ENCODE results near the gene ATG10.

ATG10 gene

DNA sequence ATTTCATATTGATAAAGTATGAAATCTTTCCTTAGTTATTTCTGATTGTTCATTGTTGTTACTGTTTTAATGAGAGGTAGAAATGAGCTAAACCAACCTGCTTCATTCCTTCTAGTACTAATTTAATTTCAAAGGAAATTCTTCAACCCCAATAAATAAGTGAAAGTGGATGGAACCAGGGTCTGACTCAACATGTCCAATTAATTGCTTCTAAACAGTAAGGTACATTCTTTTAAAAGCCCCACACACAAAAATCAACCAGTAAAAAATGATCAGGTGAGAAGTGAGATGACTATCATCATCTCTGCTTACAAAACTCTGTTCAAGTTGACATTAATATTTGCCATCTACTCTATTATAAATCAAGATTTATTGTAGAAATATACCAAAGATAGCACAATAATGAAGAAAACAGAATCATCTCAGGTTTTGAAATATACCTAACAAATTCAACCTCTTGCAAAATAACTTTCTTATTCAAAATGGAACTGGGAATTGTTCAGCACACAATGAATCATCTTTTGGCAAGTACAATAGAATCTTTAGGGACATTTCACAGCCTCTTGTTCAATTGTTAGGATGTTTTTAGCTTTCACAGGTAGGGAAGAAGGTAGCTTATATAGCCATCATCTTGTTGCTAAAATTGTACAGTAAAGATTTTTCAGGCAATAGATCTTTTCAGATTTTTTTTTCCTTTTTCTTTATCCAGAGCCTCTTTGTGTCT lies 191.8 kb downstream of the ATG10 start:
- Mint-ChIP-seq H3K27me3 (ENCODE audit: low read depth) (no peaks in the 10 kb centered on the region), H3K36me3 (ENCODE audit: low read depth) (no peaks in the 10 kb centered on the region), H3K9me3 (no peaks in the 10 kb centered on the region), H3K4me1 (ENCODE audit: low read depth) (peaks cover 5% of the 10 kb centered on the region), H3K27ac (no peak overlapping the region), H3K4me3 (no peak overlapping the region)
- no peak for DNase-seq (ENCODE audit: low spot score)

GRCh38 chr5:82164176-82164976 lies 192.6 kb downstream of the ATG10 start:
- no peaks in the 10 kb centered on the region for H3K9me3 Mint-ChIP-seq
- H3K36me3 Mint-ChIP-seq (ENCODE audit: low read depth): no peaks in the 10 kb centered on the region
- no peak overlapping the region for H3K4me3 Mint-ChIP-seq
- H3K4me1 Mint-ChIP-seq (ENCODE audit: low read depth): peaks cover 5% of the 10 kb centered on the region
- H3K27ac Mint-ChIP-seq: no peak overlapping the region
- no peak for DNase-seq (ENCODE audit: low spot score)
- H3K27me3 Mint-ChIP-seq (ENCODE audit: low read depth): no peaks in the 10 kb centered on the region

DNA sequence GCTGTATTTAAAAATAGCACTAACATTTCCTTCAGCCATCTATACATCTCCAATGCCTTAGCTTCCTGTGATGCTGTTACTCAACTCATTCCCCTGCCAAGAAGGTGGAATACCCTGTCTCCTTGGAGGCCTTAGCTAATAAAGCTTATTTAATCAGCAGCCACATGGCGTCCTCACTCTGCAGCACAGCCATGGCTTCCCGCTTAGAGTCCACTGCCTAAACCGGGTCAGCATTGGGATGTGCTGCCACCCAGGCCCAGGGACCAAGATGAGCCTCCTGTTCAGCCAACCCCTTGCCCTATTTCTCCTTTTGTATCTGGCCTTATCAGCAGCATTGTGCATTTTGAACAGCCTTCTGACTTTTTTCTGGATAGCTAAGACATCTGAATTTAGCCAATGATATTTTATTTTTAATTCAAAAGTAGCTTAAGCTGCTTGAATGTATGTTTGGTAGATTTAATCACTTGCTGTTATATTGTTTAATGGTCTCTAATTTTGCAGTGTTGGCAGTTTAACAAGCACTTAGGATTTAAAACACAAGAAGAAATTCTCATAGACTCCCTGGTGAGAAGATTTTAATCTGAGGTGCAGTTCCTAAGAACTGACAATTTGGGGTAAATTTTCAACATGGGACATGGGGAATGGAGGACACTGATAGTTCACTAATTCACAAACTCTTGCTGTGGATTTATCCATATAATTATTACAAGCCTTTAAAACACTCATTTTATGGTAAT lies 193.3 kb downstream of the ATG10 start:
- DNase-seq (ENCODE audit: low spot score): no peak
- no peak overlapping the region for H3K27ac Mint-ChIP-seq

DNA sequence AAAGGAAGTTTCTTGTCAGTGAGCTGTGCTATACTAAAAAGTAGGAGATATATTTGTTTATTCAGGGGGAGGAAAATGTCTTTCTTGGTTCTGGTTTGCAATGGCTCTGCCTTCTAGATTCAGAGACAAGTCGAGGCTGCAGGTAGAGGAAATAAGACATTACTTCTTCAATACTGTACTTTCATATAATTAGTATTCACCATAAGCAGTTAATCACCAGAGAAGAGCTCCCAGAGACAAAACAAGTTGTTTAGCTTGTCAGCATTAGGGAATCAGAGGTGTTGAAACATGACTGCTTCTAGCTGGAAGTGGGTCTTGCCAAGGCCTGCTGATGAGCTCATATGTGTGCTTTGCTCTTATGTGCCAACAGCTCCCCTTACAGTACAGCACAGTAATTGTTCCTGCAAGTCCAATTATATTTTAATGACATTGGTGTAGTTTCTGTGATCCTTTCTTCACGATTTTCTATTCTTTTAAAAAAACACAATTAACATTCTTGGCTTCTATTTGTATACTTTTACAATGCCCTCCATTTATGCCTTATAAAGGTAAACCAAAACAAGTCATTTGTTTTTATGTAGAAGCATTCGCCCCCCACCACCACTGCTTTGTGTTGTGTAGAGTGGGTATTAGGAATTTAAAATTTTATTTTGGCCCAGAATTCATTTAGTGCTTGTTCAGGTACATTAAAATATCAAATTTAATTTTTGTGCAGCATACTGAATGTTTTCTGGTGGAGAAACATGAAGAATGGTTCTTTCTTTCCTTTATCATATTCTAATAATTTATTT lies 194.1 kb downstream of the ATG10 start:
- DNase-seq (ENCODE audit: low spot score): peak; percentile 13
- no peak overlapping the region for H3K27ac Mint-ChIP-seq
- no peaks in the 10 kb centered on the region for H3K9me3 Mint-ChIP-seq
- H3K4me1 Mint-ChIP-seq (ENCODE audit: low read depth): peaks cover 5% of the 10 kb centered on the region
- no peaks in the 10 kb centered on the region for H3K36me3 Mint-ChIP-seq (ENCODE audit: low read depth)
- H3K27me3 Mint-ChIP-seq (ENCODE audit: low read depth): no peaks in the 10 kb centered on the region
- no peak overlapping the region for H3K4me3 Mint-ChIP-seq

More for the DNA sequence above, 193.3 kb downstream of the ATG10 start:
- no peaks in the 10 kb centered on the region for H3K9me3 Mint-ChIP-seq
- H3K27me3 Mint-ChIP-seq (ENCODE audit: low read depth): no peaks in the 10 kb centered on the region
- H3K4me1 Mint-ChIP-seq (ENCODE audit: low read depth): peaks cover 5% of the 10 kb centered on the region
- H3K36me3 Mint-ChIP-seq (ENCODE audit: low read depth): no peaks in the 10 kb centered on the region
- no peak overlapping the region for H3K4me3 Mint-ChIP-seq

GRCh38 chr5:82167372-82167935 lies 195.6 kb downstream of the ATG10 start:
- Mint-ChIP-seq H3K36me3 (ENCODE audit: low read depth) (no peaks in the 10 kb centered on the region), H3K27ac (no peak overlapping the region), H3K27me3 (ENCODE audit: low read depth) (no peaks in the 10 kb centered on the region), H3K9me3 (no peaks in the 10 kb centered on the region), H3K4me1 (ENCODE audit: low read depth) (peaks cover 5% of the 10 kb centered on the region), H3K4me3 (no peak overlapping the region)
- no peak for DNase-seq (ENCODE audit: low spot score)

DNA sequence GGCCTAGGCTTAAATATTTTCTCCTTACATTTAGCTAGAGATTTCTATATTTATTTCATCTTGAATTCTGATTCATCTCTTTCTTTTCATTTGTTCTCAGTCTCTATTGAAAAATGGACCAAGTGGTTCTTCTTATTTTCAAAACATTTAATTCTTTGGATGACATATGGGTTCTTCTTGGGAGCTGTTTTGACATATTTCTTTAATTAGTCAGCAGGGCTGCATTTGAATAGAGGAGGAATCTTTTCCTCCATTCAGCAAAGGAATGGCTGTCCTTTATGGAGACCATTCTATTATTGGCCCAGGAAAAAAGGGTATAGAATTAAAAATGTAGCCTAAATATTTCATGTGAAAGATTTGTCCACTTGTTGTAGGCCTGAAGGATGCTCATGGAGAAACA lies 196.5 kb downstream of the ATG10 start:
- Mint-ChIP-seq H3K9me3 (no peaks in the 10 kb centered on the region), H3K4me3 (no peak overlapping the region), H3K4me1 (ENCODE audit: low read depth) (peaks cover 3% of the 10 kb centered on the region), H3K27me3 (ENCODE audit: low read depth) (no peaks in the 10 kb centered on the region), H3K36me3 (ENCODE audit: low read depth) (no peaks in the 10 kb centered on the region), H3K27ac (no peak overlapping the region)
- no peak for DNase-seq (ENCODE audit: low spot score)

- Mint-ChIP-seq H3K27me3 (ENCODE audit: low read depth) (no peaks in the 10 kb centered on the region), H3K36me3 (ENCODE audit: low read depth) (no peaks in the 10 kb centered on the region), H3K9me3 (no peaks in the 10 kb centered on the region), H3K4me1 (ENCODE audit: low read depth) (peaks cover 4% of the 10 kb centered on the region), H3K27ac (no peak overlapping the region), H3K4me3 (no peak overlapping the region)
- no peak for DNase-seq (ENCODE audit: low spot score)
Measured at GRCh38 chr5:82169892-82170291, 198.1 kb downstream of the ATG10 start.

DNA sequence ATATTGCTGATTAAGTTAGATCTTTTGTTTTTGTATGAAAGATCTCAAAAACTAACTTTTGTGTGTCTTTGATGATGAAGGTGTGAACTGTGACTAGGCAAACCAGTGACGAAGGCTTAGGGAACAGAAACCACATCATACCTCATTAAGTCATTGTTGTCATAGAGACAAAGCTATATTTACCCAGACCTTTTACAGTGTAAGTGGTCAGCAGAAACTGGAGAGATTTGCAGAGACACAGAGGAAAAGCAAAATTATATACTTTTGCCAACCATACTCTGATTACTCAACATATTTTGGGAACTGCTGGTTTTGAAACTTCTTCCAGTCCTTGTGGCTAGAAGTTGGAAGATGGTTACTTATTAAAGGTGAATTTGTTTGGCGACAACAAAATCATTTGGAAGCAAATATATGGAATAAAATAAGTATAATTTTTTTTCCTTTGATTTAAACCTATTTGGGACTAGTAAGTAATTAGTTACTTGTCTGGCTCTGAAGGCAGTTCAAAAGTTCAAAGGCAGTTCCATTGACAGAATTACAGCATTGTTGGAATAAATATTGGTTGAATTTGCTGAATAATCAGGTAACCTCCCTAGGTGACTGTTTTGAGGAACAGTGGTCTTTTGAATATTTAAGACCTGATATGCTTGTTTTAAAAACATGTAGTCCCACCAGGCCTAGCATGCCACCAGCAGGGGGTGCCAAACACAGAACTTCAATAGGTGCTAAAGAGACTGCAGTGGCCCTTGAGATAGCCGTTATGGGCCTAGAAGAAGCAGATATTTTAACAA lies 202.5 kb downstream of the ATG10 start:
- Mint-ChIP-seq H3K27ac (no peak overlapping the region), H3K9me3 (no peaks in the 10 kb centered on the region), H3K36me3 (ENCODE audit: low read depth) (no peaks in the 10 kb centered on the region), H3K4me3 (no peak overlapping the region), H3K27me3 (ENCODE audit: low read depth) (no peaks in the 10 kb centered on the region), H3K4me1 (ENCODE audit: low read depth) (peaks cover 4% of the 10 kb centered on the region)
- peak; percentile 38 for DNase-seq (ENCODE audit: low spot score)

DNA sequence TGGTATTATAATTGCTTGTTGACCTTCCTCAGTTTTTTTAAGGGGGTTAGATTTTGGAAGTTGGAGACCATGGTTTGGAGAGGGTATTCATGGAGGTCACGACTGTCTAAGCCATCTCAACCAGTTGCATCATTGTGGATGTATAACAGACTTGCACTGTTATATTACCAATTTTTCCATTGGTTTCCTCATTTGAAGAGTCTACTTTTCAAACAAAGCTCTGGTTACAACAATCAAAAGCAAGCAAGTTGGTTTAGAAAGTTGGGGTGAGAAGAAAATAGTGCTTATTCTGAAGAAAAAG lies 203.0 kb downstream of the ATG10 start:
- Mint-ChIP-seq H3K4me1 (ENCODE audit: low read depth) (peaks cover 4% of the 10 kb centered on the region), H3K4me3 (no peak overlapping the region), H3K9me3 (no peaks in the 10 kb centered on the region), H3K27me3 (ENCODE audit: low read depth) (no peaks in the 10 kb centered on the region), H3K27ac (no peak overlapping the region), H3K36me3 (ENCODE audit: low read depth) (no peaks in the 10 kb centered on the region)
- DNase-seq (ENCODE audit: low spot score): no peak

DNA sequence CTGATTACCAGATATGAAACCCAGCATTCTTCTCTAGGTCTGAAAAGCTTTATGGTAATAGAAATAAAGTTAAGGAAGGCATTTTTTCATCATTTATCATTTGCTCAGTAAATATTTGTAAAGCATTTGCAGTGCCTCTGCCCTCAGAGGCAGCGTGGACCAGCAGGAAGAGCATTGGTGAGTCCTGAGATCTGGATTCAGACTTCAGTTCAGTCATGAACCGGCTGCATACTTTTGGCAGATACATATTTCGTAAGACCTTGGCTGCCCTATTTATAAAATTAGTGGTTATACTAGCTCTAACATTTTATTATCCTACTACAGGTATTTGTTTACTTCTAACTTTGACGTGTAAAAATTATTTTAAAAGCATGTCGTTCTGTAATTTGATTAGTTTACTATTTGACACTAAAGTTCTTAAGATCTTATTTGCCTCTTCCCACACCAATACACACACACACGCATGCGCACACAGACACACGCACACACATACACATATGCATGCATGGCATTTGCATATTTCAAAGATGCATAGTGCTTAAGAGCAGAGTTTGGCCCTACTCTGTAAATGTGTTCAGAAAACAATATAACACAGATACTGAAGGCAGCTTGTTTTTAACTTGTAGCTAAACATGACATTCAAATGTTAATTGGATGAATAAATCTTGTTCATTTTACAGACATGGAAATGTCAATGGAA lies 204.4 kb downstream of the ATG10 start:
- no peaks in the 10 kb centered on the region for H3K36me3 Mint-ChIP-seq (ENCODE audit: low read depth)
- no peaks in the 10 kb centered on the region for H3K9me3 Mint-ChIP-seq
- no peaks in the 10 kb centered on the region for H3K27me3 Mint-ChIP-seq (ENCODE audit: low read depth)
- H3K27ac Mint-ChIP-seq: no peak overlapping the region
- H3K4me1 Mint-ChIP-seq (ENCODE audit: low read depth): peaks cover 4% of the 10 kb centered on the region
- no peak overlapping the region for H3K4me3 Mint-ChIP-seq
- no peak for DNase-seq (ENCODE audit: low spot score)

GRCh38 chr5:82178378-82178777 lies 206.6 kb downstream of the ATG10 start:
- H3K4me1 Mint-ChIP-seq (ENCODE audit: low read depth): peaks cover 4% of the 10 kb centered on the region
- H3K9me3 Mint-ChIP-seq: no peaks in the 10 kb centered on the region
- no peak for DNase-seq (ENCODE audit: low spot score)
- H3K36me3 Mint-ChIP-seq (ENCODE audit: low read depth): no peaks in the 10 kb centered on the region
- no peaks in the 10 kb centered on the region for H3K27me3 Mint-ChIP-seq (ENCODE audit: low read depth)
- no peak overlapping the region for H3K4me3 Mint-ChIP-seq
- H3K27ac Mint-ChIP-seq: no peak overlapping the region

GRCh38 chr5:82182662-82183061 lies 210.8 kb downstream of the ATG10 start:
- Mint-ChIP-seq H3K27ac (no peak overlapping the region), H3K9me3 (no peaks in the 10 kb centered on the region), H3K36me3 (ENCODE audit: low read depth) (no peaks in the 10 kb centered on the region), H3K4me1 (ENCODE audit: low read depth) (peaks cover 5% of the 10 kb centered on the region), H3K27me3 (ENCODE audit: low read depth) (no peaks in the 10 kb centered on the region), H3K4me3 (no peak overlapping the region)
- no peak for DNase-seq (ENCODE audit: low spot score)
